Measurements from ENCODE around the gene DUS3L.

Gene DUS3L

DNA sequence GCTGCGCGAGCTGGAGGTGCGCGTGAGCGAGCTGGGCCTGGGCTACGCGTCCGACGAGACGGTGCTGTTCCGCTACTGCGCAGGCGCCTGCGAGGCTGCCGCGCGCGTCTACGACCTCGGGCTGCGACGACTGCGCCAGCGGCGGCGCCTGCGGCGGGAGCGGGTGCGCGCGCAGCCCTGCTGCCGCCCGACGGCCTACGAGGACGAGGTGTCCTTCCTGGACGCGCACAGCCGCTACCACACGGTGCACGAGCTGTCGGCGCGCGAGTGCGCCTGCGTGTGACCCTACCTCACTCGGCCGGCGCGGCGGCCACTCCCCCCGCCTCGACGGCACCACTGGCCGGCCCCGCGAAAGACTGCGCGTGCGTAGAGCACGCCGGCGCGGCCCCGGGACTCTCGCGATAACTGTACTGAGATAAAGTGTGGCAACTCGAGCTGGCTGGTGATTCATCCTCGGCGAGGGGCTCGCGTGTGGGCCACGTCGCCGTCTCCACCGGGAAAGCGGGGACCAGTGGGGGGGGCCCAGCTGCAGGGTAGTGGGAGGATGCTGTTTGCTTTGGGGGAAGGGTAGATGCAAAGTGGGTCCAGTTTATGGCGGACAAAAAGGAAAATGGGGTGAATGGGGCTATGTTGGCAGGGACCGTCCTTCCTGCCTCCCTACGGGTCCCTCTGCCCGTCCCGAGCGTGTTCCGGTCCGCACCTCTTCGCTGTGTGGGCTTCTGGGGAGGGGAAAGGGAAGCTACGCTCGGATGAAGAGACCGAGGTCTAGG, 37.1 kb upstream of the DUS3L start:
- H3K36me3 Mint-ChIP-seq (ENCODE audit: low read depth): no peaks in the 10 kb centered on the region
- H3K9me3 Mint-ChIP-seq: no peaks in the 10 kb centered on the region
- peak overlapping the region; percentile 92 for H3K4me3 Mint-ChIP-seq
- peak overlapping the region; percentile 99 for H3K27ac Mint-ChIP-seq
- DNase-seq: peak; percentile 98
- peaks cover 8% of the 10 kb centered on the region for H3K27me3 Mint-ChIP-seq (ENCODE audit: low read depth, poor library complexity)
- H3K4me1 Mint-ChIP-seq: peaks cover 25% of the 10 kb centered on the region
- TF ChIP-seq, protein P1, sequence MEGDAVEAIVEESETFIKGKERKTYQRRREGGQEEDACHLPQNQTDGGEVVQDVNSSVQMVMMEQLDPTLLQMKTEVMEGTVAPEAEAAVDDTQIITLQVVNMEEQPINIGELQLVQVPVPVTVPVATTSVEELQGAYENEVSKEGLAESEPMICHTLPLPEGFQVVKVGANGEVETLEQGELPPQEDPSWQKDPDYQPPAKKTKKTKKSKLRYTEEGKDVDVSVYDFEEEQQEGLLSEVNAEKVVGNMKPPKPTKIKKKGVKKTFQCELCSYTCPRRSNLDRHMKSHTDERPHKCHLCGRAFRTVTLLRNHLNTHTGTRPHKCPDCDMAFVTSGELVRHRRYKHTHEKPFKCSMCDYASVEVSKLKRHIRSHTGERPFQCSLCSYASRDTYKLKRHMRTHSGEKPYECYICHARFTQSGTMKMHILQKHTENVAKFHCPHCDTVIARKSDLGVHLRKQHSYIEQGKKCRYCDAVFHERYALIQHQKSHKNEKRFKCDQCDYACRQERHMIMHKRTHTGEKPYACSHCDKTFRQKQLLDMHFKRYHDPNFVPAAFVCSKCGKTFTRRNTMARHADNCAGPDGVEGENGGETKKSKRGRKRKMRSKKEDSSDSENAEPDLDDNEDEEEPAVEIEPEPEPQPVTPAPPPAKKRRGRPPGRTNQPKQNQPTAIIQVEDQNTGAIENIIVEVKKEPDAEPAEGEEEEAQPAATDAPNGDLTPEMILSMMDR (IDR thresholded peaks at IDR 0.05): no peak

DNA sequence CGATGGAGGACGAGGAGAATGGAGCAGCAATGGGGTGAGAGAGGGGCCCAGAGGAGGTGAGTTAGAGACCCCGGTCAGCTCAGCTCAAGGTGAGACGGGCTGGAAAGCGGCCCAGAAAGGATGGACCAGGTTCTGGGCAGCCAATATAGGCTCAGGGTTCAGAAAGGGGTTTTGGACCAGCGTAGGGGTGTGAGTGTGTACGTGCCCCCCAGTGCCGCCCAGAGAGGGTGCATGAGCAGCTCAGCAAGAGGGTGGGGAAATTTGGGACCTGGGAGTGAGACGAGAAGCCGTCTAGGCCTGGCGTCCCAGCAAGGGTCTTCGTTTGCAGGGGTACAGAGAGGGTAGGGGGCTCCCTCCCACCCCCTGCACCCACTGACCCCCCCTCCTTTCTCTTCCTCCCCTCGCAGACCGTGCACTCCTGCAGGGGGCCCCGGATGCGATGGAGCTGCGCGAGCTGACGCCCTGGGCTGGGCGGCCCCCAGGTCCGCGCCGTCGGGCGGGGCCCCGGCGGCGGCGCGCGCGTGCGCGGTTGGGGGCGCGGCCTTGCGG, 36.5 kb upstream of the DUS3L start:
- TF ChIP-seq, protein P1 (IDR thresholded peaks at IDR 0.05): no peak
- Mint-ChIP-seq H3K36me3 (ENCODE audit: low read depth) (no peaks in the 10 kb centered on the region), H3K4me1 (peaks cover 25% of the 10 kb centered on the region), H3K27ac (peak overlapping the region; percentile 95), H3K9me3 (no peaks in the 10 kb centered on the region), H3K27me3 (ENCODE audit: low read depth, poor library complexity) (peaks cover 10% of the 10 kb centered on the region), H3K4me3 (peak overlapping the region; percentile 81)
- DNase-seq: no peak

DNA sequence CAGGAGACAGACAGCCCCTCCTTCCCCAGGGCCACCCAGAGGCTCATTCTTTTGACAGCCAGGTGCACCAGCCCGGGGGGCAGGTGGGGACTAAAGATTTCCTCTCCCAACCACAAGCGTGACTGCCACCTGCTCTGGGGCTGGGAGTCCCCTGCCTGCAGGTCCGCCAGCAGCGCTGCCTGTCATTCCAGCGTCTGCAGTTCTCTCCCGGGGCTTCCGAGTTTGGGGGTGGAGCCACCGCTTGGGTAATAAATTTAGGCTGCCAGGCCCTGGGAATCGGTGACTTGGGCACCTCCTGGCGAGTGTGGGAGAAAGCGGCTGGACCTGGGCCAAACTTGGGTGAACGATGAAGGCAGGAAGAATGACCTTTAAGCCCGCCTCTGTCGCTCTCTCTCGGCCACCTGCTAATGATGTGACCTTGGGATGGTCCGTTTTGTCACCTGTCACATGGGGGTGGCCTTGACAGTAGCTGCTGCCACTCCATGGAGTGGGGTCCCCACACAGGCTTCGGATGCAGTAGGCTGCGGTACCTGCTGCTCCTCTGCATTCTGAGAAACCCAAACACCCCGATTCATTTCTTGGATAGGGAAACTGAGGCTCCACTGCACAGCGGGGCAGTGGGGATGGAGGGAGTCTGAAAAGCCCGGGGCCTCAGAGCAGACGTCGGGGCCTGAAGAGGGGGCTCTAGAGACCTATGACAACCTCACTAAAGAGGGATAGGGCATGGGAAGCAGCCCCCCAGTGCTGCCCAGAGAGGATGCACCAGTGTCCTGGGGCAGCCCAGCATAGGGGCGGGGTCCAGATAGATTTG, 35.8 kb upstream of the DUS3L start:
- Mint-ChIP-seq H3K4me3 (peak overlapping the region; percentile 81), H3K4me1 (peaks cover 20% of the 10 kb centered on the region), H3K9me3 (no peaks in the 10 kb centered on the region), H3K27me3 (ENCODE audit: low read depth, poor library complexity) (peaks cover 10% of the 10 kb centered on the region), H3K36me3 (ENCODE audit: low read depth) (no peaks in the 10 kb centered on the region), H3K27ac (peak overlapping the region; percentile 95)
- TF ChIP-seq, protein P1 (IDR thresholded peaks at IDR 0.05): peak; percentile 33
- DNase-seq: peak; percentile 89

DNA sequence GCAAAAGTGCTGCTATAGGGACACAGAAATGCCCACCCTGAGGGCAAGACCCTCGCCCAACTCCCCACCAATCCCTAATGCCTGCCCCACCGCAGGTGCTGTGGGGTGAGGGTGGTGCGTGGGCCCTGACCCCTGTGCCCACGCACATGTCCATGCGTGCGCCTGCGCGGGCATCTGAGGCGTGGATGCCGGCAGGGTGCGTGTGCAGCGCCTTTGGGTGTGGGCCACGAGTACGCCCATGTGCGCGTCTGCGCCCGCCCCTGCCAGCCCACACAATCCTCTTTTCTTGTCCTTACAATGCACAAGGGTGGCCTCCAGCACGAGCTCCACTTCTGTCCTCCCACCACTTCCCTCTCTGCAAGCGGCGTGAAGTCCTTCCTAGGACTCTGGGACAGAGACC, 34.2 kb upstream of the DUS3L start:
- H3K27me3 Mint-ChIP-seq (ENCODE audit: low read depth, poor library complexity): peaks cover 9% of the 10 kb centered on the region
- no peak overlapping the region for H3K4me3 Mint-ChIP-seq
- H3K4me1 Mint-ChIP-seq: peaks cover 17% of the 10 kb centered on the region
- no peak overlapping the region for H3K27ac Mint-ChIP-seq
- no peaks in the 10 kb centered on the region for H3K36me3 Mint-ChIP-seq (ENCODE audit: low read depth)
- DNase-seq: no peak
- H3K9me3 Mint-ChIP-seq: no peaks in the 10 kb centered on the region
- TF ChIP-seq, protein P1 (IDR thresholded peaks at IDR 0.05): no peak

DNA sequence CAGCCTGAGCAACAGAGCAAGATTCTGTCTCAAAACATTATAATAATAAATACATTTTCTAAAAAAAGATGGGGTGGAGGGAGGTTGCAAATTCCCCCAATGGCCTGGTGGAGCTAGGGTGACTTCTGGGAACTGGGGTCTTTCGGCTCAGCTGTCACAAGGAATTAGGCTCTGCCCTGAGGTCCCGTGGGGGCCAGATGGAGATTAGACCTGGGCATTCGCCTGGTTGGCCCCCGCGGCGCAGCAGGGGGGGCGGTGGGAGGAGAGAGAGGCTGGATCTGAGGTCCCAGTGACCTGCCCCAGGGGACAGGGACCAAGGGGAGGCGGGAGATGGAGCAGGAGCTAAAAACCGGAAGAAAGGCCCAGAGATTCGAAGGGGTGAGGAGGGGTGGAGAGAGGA, 33.8 kb upstream of the DUS3L start:
- Mint-ChIP-seq H3K27ac (no peak overlapping the region), H3K36me3 (ENCODE audit: low read depth) (no peaks in the 10 kb centered on the region), H3K4me1 (peaks cover 14% of the 10 kb centered on the region), H3K9me3 (no peaks in the 10 kb centered on the region), H3K4me3 (no peak overlapping the region), H3K27me3 (ENCODE audit: low read depth, poor library complexity) (peaks cover 6% of the 10 kb centered on the region)
- TF ChIP-seq, protein P1 (IDR thresholded peaks at IDR 0.05): no peak
- no peak for DNase-seq

Measured in nephron progenitor cell (in vitro differentiated cells).